HepG2 (cell line): ENCODE measurements around the gene MACROD2. TPM values are rescaled to one million over a fixed set of nuclear protein-coding genes. Genes with fewer than 3 reads are reported as not detected.

ENCODE experiments used
- ATAC-seq: fragments of 200-7000 bp; cut with Tn5 transposase; 3 replicates; pipeline ENCODE4 v1.9.1; 2020; ENCODE audit warnings: mild to moderate bottlenecking, moderate library complexity
- BruUV-seq: library from RNA; stranded (reverse); fragments of 400-500 nt; replicated peaks from 2 replicates; lab custom pipeline; 2021; lab: Mats Ljungman, UMichigan
- CTCF ChIA-PET: fragments of 300-600 bp; formaldehyde crosslinking; extraction: SDS; loops from one replicate; lab custom pipeline; 2021; ENCODE audit warnings: low total read pairs, inconsistent platforms, low intra/inter-chr PET ratio; lab: Yijun Ruan, JAX
- POLR2A ChIA-PET: fragments of 350-600 bp; sonication (Branson Sonifier 250); formaldehyde crosslinking; loops from one replicate; lab custom pipeline; 2020; ENCODE audit warnings: antibody characterized with exemption, inconsistent platforms; lab: Yijun Ruan, JAX
- DNase-seq: peaks from one replicate; pipeline ENCODE4 v3.0.0-alpha.2; 2015; ENCODE audit warnings: low spot score
- FAIRE-seq: peaks from 3 replicates; lab custom pipeline; 2011; peaks lifted over from hg19 to GRCh38; lab: Jason Lieb, UNC
- H2AFZ ChIP-seq: one replicate; pipeline ENCODE4 v1.6.1; 2011; ENCODE audit warnings: low read length, inconsistent platforms
- H3K27ac ChIP-seq: fragments of 300-600 bp; 3 replicates; pipeline ENCODE4 v1.8.0; 2011; ENCODE audit warnings: mixed run types, mild to moderate bottlenecking, mixed read lengths, low read length, inconsistent platforms; ENCODE audit not compliant: insufficient read depth; ENCODE audit errors: extremely low read length
- H3K27me3 ChIP-seq, 2 experiments: fragments of 200-600 bp in 1 of 2; 2 replicates in 1 of 2; 3 replicates in 1 of 2; pipeline versions ENCODE4 v1.6.0 to v1.8.0; 2011; ENCODE audit warnings: low read length in 2 of 2, mild to moderate bottlenecking in 2 of 2, moderate library complexity in 2 of 2, inconsistent platforms in 1 of 2; ENCODE audit not compliant: insufficient read depth in 2 of 2, control insufficient read depth in 1 of 2
- H3K36me3 ChIP-seq, 2 experiments: fragments of 200-600 bp in 1 of 2; replicated peaks in 1 of 2; 2 replicates in 1 of 2; 3 replicates in 1 of 2; pipeline versions ENCODE4 v1.5.1 to v1.8.0; 2011; ENCODE audit warnings: low read length in 2 of 2, inconsistent platforms in 1 of 2; ENCODE audit not compliant: insufficient read depth in 2 of 2, control insufficient read depth in 1 of 2
- H3K4me1 ChIP-seq: 2 replicates; pipeline ENCODE4 v1.5.1; 2012; ENCODE audit warnings: low read length, inconsistent platforms; ENCODE audit not compliant: insufficient read depth
- H3K4me2 ChIP-seq: 2 replicates; pipeline ENCODE4 v1.6.0; 2011; ENCODE audit warnings: low read depth, low read length, inconsistent platforms
- H3K4me3 ChIP-seq, 3 experiments: fragments of 200-600 bp in 1 of 3; sonication (generic), shearing (Covaris generic) in 1 of 3; replicated peaks in 1 of 3; 2 replicates each; pipeline ENCODE4 v1.5.1; 2011 to 2016; ENCODE audit warnings: low read length in 3 of 3, inconsistent platforms in 2 of 3, low read depth in 2 of 3, mild to moderate bottlenecking in 2 of 3, control low read depth in 1 of 3, mixed read lengths in 1 of 3; ENCODE audit not compliant: insufficient read depth in 1 of 3
- H3K79me2 ChIP-seq: one replicate; pipeline ENCODE4 v1.6.1; 2011; ENCODE audit warnings: low read length, inconsistent platforms; ENCODE audit not compliant: insufficient read depth
- H3K9ac ChIP-seq: 2 replicates; pipeline ENCODE4 v1.6.0; 2011; ENCODE audit warnings: mild to moderate bottlenecking, low read depth, low read length, inconsistent platforms; ENCODE audit not compliant: insufficient read depth
- H3K9me3 ChIP-seq: 2 replicates; pipeline ENCODE4 v1.5.1; 2012; ENCODE audit warnings: mild to moderate bottlenecking, low read length
- H4K20me1 ChIP-seq: 2 replicates; pipeline ENCODE4 v1.6.0; 2011; ENCODE audit warnings: inconsistent platforms, mild to moderate bottlenecking, low read length, moderate library complexity; ENCODE audit not compliant: insufficient read depth
- AKAP8 ChIP-seq: sonication (generic); formaldehyde crosslinking; IDR thresholded peaks from 2 replicates; pipeline ENCODE4 v1.5.1; 2020; ENCODE audit warnings: mild to moderate bottlenecking, missing genetic modification reagents
- ARNT2 ChIP-seq: sonication (generic); formaldehyde crosslinking; IDR thresholded peaks from 2 replicates; pipeline ENCODE4 v1.8.0; 2022; ENCODE audit warnings: mild to moderate bottlenecking, low read depth, missing genetic modification reagents, moderate library complexity
- CBX2 ChIP-seq, 2 experiments: fragments of 200-600 bp in 1 of 2; sonication (generic); formaldehyde crosslinking in 1 of 2; IDR thresholded peaks; 2 replicates each; pipeline versions ENCODE4 v1.7.0 to v1.8.1; 2018 to 2022; ENCODE audit warnings: low read depth in 2 of 2, low read length in 1 of 2, mild to moderate bottlenecking in 1 of 2, missing genetic modification reagents in 1 of 2
- CREB1 ChIP-seq, 2 experiments: fragments of 450-650 bp in 1 of 2; IDR thresholded peaks; 2 replicates each; pipeline ENCODE4 v1.6.1; 2016 to 2017; ENCODE audit warnings: control low read depth in 1 of 2, mild to moderate bottlenecking in 1 of 2, missing compliant biosample characterization in 1 of 2, missing genetic modification characterization in 1 of 2
- ETV5 ChIP-seq: IDR thresholded peaks from 2 replicates; pipeline ENCODE4 v1.6.1; 2018; ENCODE audit warnings: missing biosample characterization, missing genetic modification reagents, inconsistent platforms, borderline replicate concordance
- FOSL1 ChIP-seq: sonication (generic); formaldehyde crosslinking; IDR thresholded peaks from 2 replicates; pipeline ENCODE4 v1.9.0; 2021; ENCODE audit warnings: missing genetic modification reagents, borderline replicate concordance
- FOSL2 ChIP-seq: sonication (generic); formaldehyde crosslinking; IDR thresholded peaks from 2 replicates; pipeline ENCODE4 v1.4.0; 2020; ENCODE audit warnings: missing genetic modification reagents
- MTERF4 ChIP-seq: sonication (generic); formaldehyde crosslinking; IDR thresholded peaks from 2 replicates; pipeline ENCODE4 v1.8.0; 2023; ENCODE audit warnings: mild to moderate bottlenecking, missing genetic modification reagents
- SSRP1 ChIP-seq: IDR thresholded peaks from 2 replicates; pipeline ENCODE4 v1.6.1; 2016; ENCODE audit warnings: control low read depth
- ZBTB40 ChIP-seq, 2 experiments: fragments of 450-650 bp in 1 of 2; sonication (generic) in 1 of 2; formaldehyde crosslinking in 1 of 2; IDR thresholded peaks; 2 replicates each; pipeline versions ENCODE4 v1.6.1 to v1.8.0; 2016 to 2022; ENCODE audit warnings: antibody characterized with exemption in 1 of 2, mild to moderate bottlenecking in 1 of 2, missing genetic modification reagents in 1 of 2
- ZFP41 ChIP-seq: sonication (generic); formaldehyde crosslinking; IDR thresholded peaks from 2 replicates; pipeline ENCODE4 v1.4.0; 2020; ENCODE audit warnings: mild to moderate bottlenecking, missing genetic modification reagents, borderline replicate concordance
- ZNF44 ChIP-seq: sonication (generic); formaldehyde crosslinking; IDR thresholded peaks from 2 replicates; pipeline ENCODE4 v1.5.1; 2020; ENCODE audit warnings: mild to moderate bottlenecking, missing genetic modification reagents
- ZNF510 ChIP-seq: sonication (generic); formaldehyde crosslinking; IDR thresholded peaks from 2 replicates; pipeline ENCODE4 v1.4.0; 2020; ENCODE audit warnings: low read depth, mild to moderate bottlenecking, missing genetic modification reagents
- ZNF547 ChIP-seq: sonication (generic); formaldehyde crosslinking; IDR thresholded peaks from 2 replicates; pipeline ENCODE4 v1.5.1; 2020; ENCODE audit warnings: mild to moderate bottlenecking, missing genetic modification reagents
- ZNF644 ChIP-seq: IDR thresholded peaks from 2 replicates; pipeline ENCODE4 v1.6.1; 2016; ENCODE audit warnings: low read depth
- WGBS: methylation state at CpG from one replicate; pipeline ENCODE4 v1.1.6; 2017; ENCODE audit warnings: low lambda C conversion rate; 5-methylcytosine and 5-hydroxymethylcytosine counted together
- in situ Hi-C: cut with HindIII; loops from 2 replicates; pipeline ENCODE4 v1.10.0; 2017; ENCODE audit warnings: low pct_unique_long_range_greater_than_20kb; ENCODE audit not compliant: extremely low pct_ligation_motif_present
- intact Hi-C: fragments of 100-400 bp; cut with micrococcal nuclease; formaldehyde crosslinking; loops from one replicate; pipeline ENCODE4 v1.10.0; 2022; ENCODE audit not compliant: unreplicated experiment
- polyA plus RNA-seq, 8 experiments: library from polyadenylated mRNA; depleted of rRNA in 3 of 8; stranded (reverse) in 7 of 8; unstranded in 1 of 8; fragments of >200 nt; fragmentation: Illumina TruSeq in 4 of 8; extraction: Trizol in 4 of 8; gene quantifications; 2 replicates each; pipeline versions ENCODE4 v1.2.1 to v1.2.3, GENCODE V29; 2011 to 2016; ENCODE audit warnings: low read depth in 4 of 8, missing spikeins in 1 of 8, mixed read lengths in 1 of 8; ENCODE audit not compliant: insufficient read depth in 1 of 8
- total RNA-seq, 5 experiments: library from RNA; depleted of rRNA; stranded (reverse); fragments of >200 nt; fragmentation: Illumina TruSeq; extraction: Trizol; gene quantifications; 2 replicates each; pipeline ENCODE4 v1.2.3, GENCODE V29; 2016; ENCODE audit warnings: low read depth in 1 of 5

Gene MACROD2
- total and polyA plus RNA-seq, 2 of the 13 experiments (the other 11 are each of a cell fraction or from before 2014, with no cell fraction given), result 0.13 to 0.51 TPM

DNA sequence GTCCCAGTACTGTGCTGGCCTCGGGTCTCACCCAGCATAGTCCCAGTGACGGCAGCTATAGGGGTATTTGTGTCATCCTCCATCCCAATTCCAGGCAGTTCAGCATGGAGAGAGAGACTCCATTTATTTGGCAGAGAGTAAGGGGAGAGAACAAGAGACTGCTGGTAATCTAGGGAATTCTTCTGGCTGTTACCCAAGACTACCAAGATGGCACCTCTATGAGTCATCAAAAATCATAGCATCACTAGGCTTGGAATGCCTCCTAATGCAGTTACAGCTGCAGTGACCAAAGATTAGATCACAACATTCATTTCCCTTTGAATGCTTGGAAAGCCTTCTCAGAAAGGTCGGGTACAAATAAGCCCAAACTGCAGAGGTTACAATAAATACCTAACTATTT is 1002.5 kb downstream of the MACROD2 start:
- no peaks in the 10 kb centered on the region for H3K27me3 ChIP-seq
- no peak overlapping the region for H3K4me2 ChIP-seq
- H3K9me3 ChIP-seq, result peaks cover 35% of the 10 kb centered on the region
- FAIRE-seq (no peak), ATAC-seq (no peak), DNase-seq (no peak)
- H3K4me1 ChIP-seq, result peaks cover 8% of the 10 kb centered on the region
- no peak overlapping the region for H3K9ac ChIP-seq
- no TSS peak for BruUV-seq
- no peak overlapping the region for H3K27ac ChIP-seq
- no peaks in the 10 kb centered on the region for H3K36me3 ChIP-seq
- no peaks in the 10 kb centered on the region for H4K20me1 ChIP-seq
- CTCF ChIA-PET, result no interaction called here
- no peaks in the 10 kb centered on the region for H3K79me2 ChIP-seq
- H2AFZ ChIP-seq, result no peak overlapping the region
- 34% methylated on average over 3 of the region's 3 CpGs for WGBS
- TF ChIP-seq ETV5 (no peak), MTERF4 (CRISPR knock-in tag) (no peak), ZFP41 (no peak), AKAP8 (CRISPR knock-in tag) (no peak), CBX2 (IDR thresholded peaks at IDR 0.05; ENCODE audit: low read depth, low read length) (no peak), CBX2 (CRISPR knock-in tag; IDR thresholded peaks at IDR 0.05; ENCODE audit: low read depth) (no peak), FOSL1 (CRISPR knock-in tag) (0 out of 2 replicates have a peak, but pooled peaks have one; percentile 3), SSRP1 (CRISPR knock-in tag) (no peak), ZNF510 (no peak), ZBTB40 (IDR thresholded peaks at IDR 0.05) (no peak), ZBTB40 (CRISPR knock-in tag; IDR thresholded peaks at IDR 0.05) (no peak), ZNF644 (CRISPR knock-in tag) (peak; percentile 48; the same call in 1 of the 2 replicates), ZNF44 (CRISPR knock-in tag) (no peak), ZNF547 (CRISPR knock-in tag) (no peak), FOSL2 (CRISPR knock-in tag) (peak; percentile 47), ARNT2 (no peak), CREB1 (IDR thresholded peaks at IDR 0.05) (peak; percentile 58), CREB1 (CRISPR knock-in tag; IDR thresholded peaks at IDR 0.05) (no peak)
- POLR2A ChIA-PET, result interaction anchor here (1.9 kb wide), 1 partner anchor 13 kb away, joined by 9 read pairs; no protein-coding TSS in a partner anchor
- intact Hi-C loops (no loop called here), in situ Hi-C loops (no loop called here)
- H3K4me3 ChIP-seq, result no peak overlapping the region
